ENCODE results near the gene COG3. TPM values are rescaled to one million over a fixed set of nuclear protein-coding genes. Genes with fewer than 3 reads are reported as not detected.

The COG3 gene
- total RNA-seq, 1 experiment from 2014 or later, result 20.3 TPM

- H3K4me3 ChIP-seq (ENCODE audit: low read depth, low read length, poor library complexity, severe bottlenecking), result no peak overlapping the region
- H3K9me3 ChIP-seq (ENCODE audit: low read depth, low read length, poor library complexity, severe bottlenecking), result no peaks in the 10 kb centered on the region
- no peak for DNase-seq (ENCODE audit: low spot score)
- no peaks in the 10 kb centered on the region for H3K27me3 ChIP-seq (replicated peaks; ENCODE audit: insufficient read depth, low read depth, low read length, poor library complexity)
- no peaks in the 10 kb centered on the region for H3K4me1 ChIP-seq (ENCODE audit: insufficient read depth, low read length, poor library complexity, severe bottlenecking)
- TF ChIP-seq CTCF (conservative IDR thresholded peaks at IDR 0.05; ENCODE audit: low read depth, low read length), result no peak
- no peak for TF ChIP-seq EZH2 (IDR thresholded peaks at IDR 0.05; ENCODE audit: borderline replicate concordance, low read depth, low read length, poor library complexity, severe bottlenecking)
- BruUV-seq (replicated peaks), result no TSS peak
- no peak overlapping the region for H3K27ac ChIP-seq (ENCODE audit: low read depth, low read length, poor library complexity, severe bottlenecking)
- POLR2A ChIA-PET (ENCODE audit: low non-redundant PET), result no interaction called here
- CTCF ChIA-PET, result no interaction called here
- intact Hi-C loops (cut with micrococcal nuclease; ENCODE audit: unreplicated experiment), result no loop called here
- H3K36me3 ChIP-seq (ENCODE audit: insufficient read depth, low read length, poor library complexity, severe bottlenecking), result no peaks in the 10 kb centered on the region
Observed at GRCh38 chr13:45433381-45433790, 31.4 kb upstream of the COG3 start.

DNA sequence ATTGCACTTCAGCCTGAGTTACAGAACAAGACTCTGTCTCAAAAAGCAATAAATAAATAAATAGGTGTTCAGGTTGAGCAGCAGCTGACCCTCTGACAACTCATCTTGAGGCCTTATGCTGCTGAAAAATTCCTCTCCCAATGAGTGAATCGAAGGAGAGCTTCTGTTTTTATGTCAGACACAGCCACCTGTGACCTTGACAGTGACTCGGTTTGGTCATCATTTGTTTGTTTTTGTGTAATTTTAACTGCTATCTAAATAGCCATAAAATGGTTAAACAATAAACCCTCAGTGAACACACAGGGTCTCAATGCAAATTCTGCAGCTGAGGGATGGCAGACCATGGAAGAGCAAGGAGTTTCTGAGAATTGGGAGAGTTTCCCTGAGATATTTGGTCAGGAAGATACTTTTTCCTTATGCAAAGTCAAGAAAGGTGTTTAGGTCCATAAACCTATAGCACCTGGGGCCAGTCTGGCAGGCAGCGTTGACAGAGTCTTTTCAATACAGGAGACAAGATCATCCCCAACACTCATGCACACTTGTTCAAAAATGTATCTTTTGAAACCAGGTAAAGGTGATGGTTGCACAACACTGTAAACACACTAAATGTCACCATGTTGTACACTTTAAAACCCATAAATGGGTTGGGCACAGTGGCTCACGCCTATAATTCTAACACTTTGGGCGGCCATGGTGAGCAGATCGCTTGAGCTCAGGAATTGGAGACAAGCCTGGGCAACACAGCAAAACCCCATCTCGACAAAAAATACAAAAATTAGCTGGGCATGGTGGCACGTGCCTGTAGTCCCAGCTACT is 30.0 kb upstream of the COG3 start:
- TF ChIP-seq EZH2 (IDR thresholded peaks at IDR 0.05; ENCODE audit: borderline replicate concordance, low read depth, low read length, poor library complexity, severe bottlenecking), result no peak
- no peak for TF ChIP-seq CTCF (conservative IDR thresholded peaks at IDR 0.05; ENCODE audit: low read depth, low read length)
- no peaks in the 10 kb centered on the region for H3K27me3 ChIP-seq (replicated peaks; ENCODE audit: insufficient read depth, low read depth, low read length, poor library complexity)
- ChIA-PET POLR2A (ENCODE audit: low non-redundant PET) (no interaction called here), CTCF (no interaction called here)
- no peaks in the 10 kb centered on the region for H3K36me3 ChIP-seq (ENCODE audit: insufficient read depth, low read length, poor library complexity, severe bottlenecking)
- no peak overlapping the region for H3K4me3 ChIP-seq (ENCODE audit: low read depth, low read length, poor library complexity, severe bottlenecking)
- DNase-seq (ENCODE audit: low spot score), result no peak
- H3K27ac ChIP-seq (ENCODE audit: low read depth, low read length, poor library complexity, severe bottlenecking), result no peak overlapping the region
- H3K4me1 ChIP-seq (ENCODE audit: insufficient read depth, low read length, poor library complexity, severe bottlenecking), result no peaks in the 10 kb centered on the region
- no peaks in the 10 kb centered on the region for H3K9me3 ChIP-seq (ENCODE audit: low read depth, low read length, poor library complexity, severe bottlenecking)
- BruUV-seq (replicated peaks), result no TSS peak
- intact Hi-C loops (cut with micrococcal nuclease; ENCODE audit: unreplicated experiment), result no loop called here

- no peaks in the 10 kb centered on the region for H3K27me3 ChIP-seq (replicated peaks; ENCODE audit: insufficient read depth, low read depth, low read length, poor library complexity)
- H3K4me1 ChIP-seq (ENCODE audit: insufficient read depth, low read length, poor library complexity, severe bottlenecking), result no peaks in the 10 kb centered on the region
- ChIA-PET POLR2A (ENCODE audit: low non-redundant PET) (no interaction called here), CTCF (no interaction called here)
- H3K27ac ChIP-seq (ENCODE audit: low read depth, low read length, poor library complexity, severe bottlenecking), result no peak overlapping the region
- no peaks in the 10 kb centered on the region for H3K36me3 ChIP-seq (ENCODE audit: insufficient read depth, low read length, poor library complexity, severe bottlenecking)
- no peak for DNase-seq (ENCODE audit: low spot score)
- TF ChIP-seq EZH2 (IDR thresholded peaks at IDR 0.05; ENCODE audit: borderline replicate concordance, low read depth, low read length, poor library complexity, severe bottlenecking), result no peak
- no peak for TF ChIP-seq CTCF (conservative IDR thresholded peaks at IDR 0.05; ENCODE audit: low read depth, low read length)
- intact Hi-C loops (cut with micrococcal nuclease; ENCODE audit: unreplicated experiment), result no loop called here
- no peaks in the 10 kb centered on the region for H3K9me3 ChIP-seq (ENCODE audit: low read depth, low read length, poor library complexity, severe bottlenecking)
- H3K4me3 ChIP-seq (ENCODE audit: low read depth, low read length, poor library complexity, severe bottlenecking), result no peak overlapping the region
- no TSS peak for BruUV-seq (replicated peaks)
Observed at GRCh38 chr13:45436332-45436731, 28.4 kb upstream of the COG3 start.
